GM18498 (cell line): ENCODE results near the gene TNFRSF6B.
"Not testable (repeated sequence)": the region's sequence is repeated elsewhere in the genome, so short reads cannot be mapped to it uniquely, and the experiment has no call there.

Experiments
- ATAC-seq: cut with Tn5 transposase; IDR thresholded peaks from one replicate; pipeline ENCODE4 v1.9.1; 2021; ENCODE audit warnings: mild to moderate bottlenecking, moderate library complexity; ENCODE audit not compliant: unreplicated experiment

The TNFRSF6B gene

DNA sequence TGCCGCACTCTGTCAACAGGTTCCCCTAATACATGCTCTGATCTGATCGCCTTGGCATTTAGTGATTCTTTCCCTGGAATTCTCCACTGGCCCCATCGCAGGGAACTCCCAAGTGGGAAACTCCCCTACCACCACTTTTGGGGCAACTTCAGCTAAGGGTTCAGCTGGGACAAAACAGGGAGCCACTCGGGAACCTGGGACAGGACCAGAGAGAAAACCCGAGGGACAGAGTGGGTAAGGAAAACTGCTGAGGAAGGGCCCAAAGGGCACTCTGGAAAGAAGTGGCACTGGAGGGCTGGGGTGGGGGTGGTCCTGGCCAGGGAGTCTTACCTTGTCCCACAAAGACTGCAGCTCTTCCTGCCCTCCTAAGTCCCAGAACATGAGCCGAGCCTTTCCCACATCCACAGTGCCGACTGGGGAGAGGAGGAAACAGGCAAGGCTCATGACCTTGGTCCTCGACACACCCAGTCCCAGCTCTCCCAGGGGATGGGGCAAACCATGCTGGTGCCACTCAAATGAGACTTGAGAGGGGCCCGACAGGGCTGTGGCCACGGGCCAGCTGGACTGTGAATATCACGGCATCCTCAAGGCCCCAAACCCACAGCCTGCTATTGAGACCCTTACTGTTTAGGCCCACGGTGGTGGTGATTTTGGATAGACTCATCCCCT, 9.7 kb downstream of the TNFRSF6B start:
- ATAC-seq, result no peak

DNA sequence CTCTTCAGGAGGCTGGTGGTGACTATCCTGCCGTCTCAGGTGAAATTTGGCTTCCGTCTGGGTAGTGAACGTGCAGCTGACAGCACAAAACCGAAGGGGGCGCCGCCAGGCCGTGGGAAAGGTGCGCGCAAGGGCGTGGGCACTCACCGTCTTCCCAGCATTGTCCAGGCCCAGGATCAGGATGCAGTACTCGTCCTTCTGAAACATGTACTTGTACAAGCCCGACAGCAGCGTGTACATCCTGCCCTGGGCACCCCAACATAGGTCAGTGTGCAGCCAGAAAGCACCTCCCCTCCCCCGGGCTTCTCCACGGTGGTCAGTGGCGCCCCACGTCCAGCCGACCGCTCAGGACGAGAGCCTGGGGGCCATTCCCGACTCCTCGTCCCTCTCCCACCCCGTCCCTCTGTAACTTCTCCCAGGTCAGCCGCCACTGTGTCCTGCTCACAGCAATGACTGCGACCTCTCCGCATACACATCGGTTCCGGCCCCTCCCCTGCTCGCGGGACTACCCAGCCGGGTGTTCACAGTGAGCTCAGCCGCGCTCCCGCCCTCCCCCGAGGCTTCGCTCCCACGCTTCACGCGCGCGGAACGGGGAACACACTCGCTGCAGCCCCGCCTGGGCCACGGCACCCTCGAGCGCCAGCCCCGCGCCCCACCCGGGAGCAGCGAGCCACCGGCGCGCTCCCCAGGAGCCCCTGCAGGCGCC, 10.6 kb downstream of the TNFRSF6B start:
- peak; percentile 36 for ATAC-seq

DNA sequence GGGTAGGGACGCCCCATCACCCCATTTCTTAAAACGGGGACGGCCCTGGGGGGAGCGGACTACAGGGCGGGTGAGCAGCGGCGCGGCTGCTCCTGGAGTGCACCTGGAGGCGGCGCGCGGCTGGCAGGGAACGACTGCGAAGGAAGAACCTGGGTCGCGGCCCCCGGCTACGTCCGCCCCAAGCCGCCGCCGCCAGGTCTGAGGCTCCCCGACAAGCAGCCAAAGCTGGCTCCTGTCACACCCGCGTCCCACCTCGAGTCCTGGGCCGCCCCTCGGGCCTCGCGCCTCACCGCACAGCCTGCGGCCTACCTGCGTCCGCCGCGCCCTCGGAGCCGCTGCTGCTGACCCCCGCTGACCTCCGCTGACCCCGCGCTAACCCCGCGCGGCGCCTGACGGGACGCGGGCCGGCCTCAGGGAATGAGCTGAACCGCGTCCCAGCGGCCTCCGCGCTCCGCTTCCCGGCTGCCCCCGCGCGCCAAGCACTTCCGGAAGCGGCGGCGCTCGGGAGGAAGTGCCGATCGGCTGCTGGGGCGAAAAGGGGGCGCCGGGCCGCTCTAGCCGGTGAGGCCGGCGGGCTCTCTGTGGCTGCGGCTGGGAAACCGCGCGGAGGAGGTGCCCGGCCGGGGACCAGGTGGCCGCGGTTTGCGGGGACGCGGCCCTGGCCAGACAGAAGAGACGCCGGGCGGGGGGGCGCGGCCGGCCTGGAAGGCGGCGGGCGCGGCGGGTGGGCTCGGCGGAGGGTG, 11.3 kb downstream of the TNFRSF6B start, which contains the start of the genes ARFRP1 and ZGPAT:
Gene ARFRP1, minus strand, starts transcription at position 419 of the 743 bp plus-strand sequence. CDS start 885 bp downstream, outside the sequence.
Gene ZGPAT, plus strand, starts transcription at position 482 of the 743 bp plus-strand sequence. CDS start 542 bp downstream, outside the sequence.
- peak; percentile 74 for ATAC-seq

DNA sequence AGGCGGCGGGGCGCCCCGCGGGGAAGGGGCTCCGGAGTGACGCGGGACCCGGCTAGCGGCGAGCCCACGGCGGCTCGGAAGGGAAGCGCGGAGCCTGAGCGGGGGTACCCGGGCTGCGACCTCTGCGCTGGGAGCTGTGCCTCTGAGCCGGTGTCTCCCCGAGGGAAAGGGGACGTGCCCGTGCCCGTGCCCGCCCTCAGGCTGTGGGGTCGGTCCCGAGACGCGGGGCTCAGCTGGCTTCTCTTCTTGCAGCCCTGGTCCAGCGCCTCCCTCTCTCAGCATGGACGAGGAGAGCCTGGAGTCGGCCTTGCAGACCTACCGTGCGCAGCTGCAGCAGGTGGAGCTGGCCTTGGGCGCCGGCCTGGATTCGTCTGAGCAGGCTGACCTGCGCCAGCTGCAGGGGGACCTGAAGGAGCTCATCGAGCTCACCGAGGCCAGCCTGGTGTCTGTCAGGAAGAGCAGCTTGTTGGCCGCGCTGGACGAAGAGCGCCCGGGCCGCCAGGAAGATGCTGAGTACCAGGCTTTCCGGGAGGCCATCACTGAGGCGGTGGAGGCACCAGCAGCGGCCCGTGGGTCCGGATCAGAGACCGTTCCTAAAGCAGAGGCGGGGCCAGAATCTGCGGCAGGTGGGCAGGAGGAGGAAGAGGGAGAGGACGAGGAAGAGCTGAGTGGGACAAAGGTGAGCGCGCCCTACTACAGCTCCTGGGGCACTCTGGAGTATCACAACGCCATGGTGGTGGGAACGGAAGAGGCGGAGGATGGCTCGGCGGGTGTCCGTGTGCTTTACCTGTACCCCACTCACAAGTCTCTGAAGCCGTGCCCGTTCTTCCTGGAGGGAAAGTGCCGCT, 12.1 kb downstream of the TNFRSF6B start:
- peak; percentile 20 for ATAC-seq

DNA sequence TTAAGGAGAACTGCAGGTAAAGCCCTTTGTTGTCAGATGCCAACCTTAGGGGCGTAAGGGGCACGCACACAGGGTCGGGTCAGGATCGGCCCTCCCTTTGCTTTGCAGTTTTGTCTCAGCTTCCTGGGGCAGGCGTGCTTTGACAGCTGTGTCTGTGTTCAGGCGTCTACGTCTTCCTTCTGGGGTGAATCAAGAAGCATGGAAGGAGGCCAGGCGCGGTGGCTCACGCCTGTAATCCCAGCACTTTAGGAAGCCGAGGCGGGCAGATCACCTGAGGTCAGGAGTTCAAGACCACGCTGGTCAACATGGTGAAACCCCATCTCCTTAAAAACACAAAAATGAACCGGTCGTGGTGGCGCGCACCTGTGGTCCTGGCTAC, 12.7 kb downstream of the TNFRSF6B start:
- ATAC-seq, result no peak

DNA sequence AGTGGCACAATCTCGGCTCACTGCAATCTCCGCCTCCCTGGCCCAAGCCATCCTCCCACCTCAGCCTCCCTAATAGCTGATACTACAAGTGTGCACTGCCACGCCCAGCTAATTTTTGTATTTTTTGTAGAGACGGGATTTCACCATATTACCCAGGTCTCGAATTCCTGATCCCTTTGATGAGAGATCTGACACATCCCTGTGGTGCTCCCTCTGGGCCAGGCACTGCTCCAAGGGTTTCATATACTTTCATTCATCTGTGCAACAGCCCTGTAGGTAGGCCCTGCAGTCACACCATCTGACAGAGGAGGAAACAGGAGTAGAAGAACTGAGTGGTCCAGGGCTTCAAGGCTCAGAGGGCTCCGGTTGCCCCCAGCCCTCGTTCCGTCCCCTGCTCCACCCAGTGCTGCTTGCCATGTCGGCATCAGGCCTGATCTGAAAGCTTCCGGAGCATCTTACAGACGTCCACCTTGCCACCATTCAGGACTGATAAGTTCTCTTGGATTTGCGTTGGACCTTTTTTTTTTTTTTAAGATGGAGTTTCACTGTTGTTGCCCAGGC, 14.7 kb downstream of the TNFRSF6B start:
- no peak for ATAC-seq

DNA sequence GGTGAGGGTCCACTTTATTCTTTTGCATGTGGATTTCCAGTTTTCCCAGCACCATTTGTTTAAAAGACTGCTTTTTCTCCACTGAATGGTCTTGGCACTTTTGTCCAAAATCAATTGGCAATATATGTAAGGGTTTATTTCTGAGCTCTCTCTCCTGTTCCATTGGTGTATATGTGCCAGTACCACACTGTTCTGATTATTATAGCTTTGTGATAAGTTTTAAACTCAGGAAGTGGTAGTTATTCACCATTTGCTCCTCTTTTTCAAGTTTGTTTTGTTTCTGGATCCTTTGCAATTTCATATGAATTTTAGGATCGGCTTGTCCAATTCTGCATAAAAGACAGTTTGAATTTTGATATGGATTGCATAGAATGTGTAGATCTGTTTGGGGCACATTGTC, 15.7 kb downstream of the TNFRSF6B start:
- no peak for ATAC-seq

DNA sequence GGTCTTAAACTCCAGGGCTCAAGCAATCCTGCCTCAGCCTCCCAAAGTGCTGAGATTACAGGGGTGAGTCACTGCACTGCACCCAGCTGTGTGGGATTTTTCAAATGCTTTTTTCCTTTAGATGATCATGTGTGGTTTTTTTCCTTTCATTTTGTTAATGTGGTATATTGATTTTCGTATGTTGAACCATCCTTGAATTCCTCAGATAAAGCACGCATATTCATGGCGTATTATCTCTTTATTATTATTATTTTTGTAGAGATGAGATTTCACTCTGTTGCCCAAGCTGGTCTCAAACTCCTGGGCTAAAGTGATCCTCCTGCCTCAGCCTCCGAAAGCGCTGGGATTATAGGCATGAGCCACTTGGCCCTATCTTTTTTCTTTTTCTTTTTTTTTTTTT, 18.4 kb downstream of the TNFRSF6B start:
- no peak for ATAC-seq

DNA sequence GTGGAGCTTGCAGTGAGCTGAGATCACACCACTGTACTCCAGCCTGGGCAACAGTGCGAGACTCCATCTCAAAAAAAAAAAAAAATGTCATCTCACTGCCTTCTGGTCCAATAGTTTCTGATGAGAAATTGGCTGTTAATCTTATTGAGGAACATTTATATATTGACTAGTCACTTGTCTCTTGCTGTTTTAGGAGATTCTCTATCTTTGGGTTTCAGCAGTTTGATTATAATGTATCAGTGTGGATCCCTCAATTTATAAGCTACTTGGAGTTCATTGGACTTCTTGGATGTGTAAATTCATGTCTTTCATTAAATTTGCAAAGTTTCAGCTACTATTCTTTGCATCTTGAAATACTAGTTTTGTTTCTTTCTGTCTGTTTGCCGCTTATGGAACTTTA, 22.5 kb downstream of the TNFRSF6B start:
- ATAC-seq, result no peak

DNA sequence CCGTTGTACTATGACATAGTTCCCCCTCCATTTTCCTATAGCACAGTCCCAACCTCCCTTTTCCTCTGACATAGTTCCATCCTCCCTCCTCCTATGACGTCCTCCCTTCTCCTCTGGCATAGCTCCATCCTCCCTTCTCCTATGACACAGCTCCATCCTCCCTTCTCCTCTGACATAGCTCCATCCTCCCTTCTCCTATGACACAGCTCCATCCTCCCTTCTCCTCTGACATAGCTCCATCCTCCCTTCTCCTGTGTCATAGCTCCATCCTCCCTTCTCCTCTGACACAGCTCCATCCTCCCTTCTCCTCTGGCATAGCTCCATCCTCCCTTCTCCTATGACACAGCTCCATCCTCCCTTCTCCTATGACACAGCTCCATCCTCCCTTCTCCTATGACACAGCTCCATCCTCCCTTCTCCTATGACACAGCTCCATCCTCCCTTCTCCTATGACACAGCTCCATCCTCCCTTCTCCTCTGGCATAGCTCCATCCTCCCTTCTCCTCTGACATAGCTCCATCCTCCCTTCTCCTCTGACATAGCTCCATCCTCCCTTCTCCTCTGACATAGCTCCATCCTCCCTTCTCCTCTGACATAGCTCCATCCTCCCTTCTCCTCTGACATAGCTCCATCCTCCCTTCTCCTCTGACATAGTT, 26.6 kb downstream of the TNFRSF6B start:
- ATAC-seq, result not testable (repeated sequence)

DNA sequence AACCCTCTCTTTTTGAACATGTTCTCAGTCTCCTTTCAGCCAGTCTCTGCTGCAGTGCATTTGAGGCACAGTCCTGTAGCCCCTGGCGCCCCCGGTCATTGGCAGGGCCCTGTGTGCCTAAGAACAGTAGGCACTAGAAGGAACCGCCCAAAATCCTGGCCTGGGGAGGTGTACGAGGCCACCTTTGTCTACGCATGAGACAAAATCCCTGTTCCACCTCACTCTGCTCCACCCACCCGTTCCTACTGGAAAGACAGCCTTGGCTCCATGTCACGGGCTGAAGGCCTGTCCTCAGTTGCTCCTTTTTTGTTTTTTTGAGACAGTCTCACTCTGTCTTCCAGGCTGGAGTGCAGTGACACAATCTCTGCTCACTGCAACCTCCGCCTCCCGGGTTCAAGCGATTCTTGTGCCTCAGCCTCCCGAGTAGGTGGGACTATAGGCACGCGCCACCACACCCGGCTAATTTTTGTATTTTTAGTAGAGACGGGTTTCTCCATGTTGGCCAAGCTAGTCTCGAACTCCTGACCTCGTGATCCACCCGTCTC, 33.8 kb downstream of the TNFRSF6B start:
- not testable (repeated sequence) for ATAC-seq

DNA sequence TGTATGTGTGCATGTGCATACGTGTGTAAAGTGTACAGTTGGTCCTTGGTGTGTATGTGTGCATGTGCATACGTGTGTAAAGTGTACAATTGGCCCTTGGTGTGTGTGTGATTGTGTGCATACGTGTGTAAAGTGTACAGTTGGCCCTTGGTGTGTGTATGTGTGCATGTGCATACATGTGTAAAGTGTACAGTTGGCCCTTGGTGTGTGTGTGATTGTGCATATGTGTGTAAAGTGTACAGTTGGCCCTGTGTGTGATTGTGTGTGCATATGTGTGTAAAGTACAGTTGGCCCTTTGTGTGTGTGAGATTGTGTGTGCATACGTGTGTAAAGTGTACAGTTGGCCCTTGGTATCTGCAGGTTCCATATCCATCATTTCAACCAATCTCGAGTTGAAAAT, 35.0 kb downstream of the TNFRSF6B start:
- ATAC-seq, result no peak

DNA sequence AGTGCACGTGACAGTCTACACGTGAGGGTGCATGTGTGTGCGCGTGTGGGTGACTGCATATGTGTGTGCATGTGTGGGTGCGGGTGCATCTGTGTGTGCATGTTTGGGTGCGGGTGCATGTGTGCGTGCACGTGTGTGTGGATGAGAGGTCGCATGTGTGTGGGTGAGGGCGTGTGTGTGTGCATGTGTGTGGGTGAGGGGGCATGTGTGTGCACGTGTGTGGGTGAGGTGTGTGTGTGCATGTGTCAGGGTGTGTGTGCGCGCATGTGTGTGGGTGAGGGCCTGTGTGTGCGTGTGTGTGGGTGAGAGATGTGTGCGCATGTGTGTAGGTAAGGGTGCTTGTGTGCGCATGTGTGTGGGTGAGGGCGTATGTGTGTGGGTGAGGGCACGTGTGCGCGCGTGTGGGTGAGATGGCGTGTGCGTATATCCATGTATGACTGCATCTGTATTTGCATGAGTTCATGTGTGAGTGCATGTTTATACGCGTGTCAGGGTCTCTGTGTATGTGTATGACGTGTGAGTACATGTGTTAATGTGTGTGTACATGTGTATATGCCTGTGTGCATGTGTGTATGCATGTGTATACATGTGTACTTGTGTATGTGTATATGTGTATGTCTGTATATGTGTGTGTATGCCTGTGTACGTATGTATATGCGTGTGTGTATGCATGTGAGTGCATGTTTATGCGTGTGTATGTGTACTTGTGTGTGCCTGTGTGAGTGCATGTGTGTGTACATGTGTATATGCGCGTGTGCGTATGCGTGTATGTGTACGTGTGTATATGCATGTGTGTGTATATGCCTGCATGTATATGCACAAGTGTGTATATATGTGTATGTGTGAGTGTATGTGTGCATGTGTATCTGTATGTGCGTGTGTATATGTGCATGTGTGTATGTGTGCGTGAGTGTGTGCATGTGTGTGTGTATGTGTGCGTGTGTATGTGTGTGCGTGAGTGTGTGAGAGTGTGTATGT, 36.0 kb downstream of the TNFRSF6B start:
- no peak for ATAC-seq

DNA sequence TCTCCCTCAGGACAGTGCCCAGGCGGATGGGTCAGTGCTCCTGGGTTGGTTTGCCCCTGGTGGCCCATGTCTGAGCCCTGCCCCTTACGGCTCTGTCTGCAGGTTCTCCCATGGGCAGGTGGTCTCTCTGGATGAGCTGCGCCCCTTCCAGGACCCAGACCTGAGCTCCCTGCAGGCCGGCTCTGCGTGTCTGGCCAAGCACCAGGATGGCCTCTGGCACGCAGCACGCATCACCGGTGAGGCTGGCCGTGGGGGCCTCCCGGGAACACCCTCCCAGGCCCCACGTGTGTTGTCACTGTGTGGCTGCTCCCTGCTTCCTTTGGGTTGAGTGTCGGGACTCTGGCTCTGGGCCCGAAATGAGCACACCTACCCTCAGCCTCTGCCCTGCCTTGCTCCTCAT, 36.7 kb downstream of the TNFRSF6B start:
- ATAC-seq, result no peak

DNA sequence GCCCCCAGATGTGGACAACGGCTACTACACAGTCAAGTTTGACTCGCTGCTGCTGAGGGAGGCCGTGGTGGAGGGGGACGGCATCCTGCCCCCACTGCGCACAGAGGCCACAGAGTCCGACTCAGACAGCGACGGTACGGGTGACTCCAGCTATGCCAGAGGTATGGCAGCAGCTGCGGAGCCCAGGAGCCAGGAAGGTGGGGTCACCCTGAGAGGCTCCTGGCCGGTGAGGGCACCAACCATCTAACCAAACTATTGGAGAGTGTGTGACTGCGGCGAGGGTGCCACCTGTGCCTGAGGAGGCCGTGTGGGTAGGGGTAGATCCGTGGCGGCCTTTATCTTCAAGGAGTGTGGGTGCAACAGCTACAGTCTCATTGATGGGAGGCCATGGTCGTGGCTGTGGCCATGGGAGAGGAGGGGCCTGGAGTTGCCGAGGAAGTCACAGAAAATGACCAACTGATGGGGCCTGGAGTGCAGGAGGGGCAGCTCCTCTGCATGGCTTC, 37.2 kb downstream of the TNFRSF6B start:
- no peak for ATAC-seq

DNA sequence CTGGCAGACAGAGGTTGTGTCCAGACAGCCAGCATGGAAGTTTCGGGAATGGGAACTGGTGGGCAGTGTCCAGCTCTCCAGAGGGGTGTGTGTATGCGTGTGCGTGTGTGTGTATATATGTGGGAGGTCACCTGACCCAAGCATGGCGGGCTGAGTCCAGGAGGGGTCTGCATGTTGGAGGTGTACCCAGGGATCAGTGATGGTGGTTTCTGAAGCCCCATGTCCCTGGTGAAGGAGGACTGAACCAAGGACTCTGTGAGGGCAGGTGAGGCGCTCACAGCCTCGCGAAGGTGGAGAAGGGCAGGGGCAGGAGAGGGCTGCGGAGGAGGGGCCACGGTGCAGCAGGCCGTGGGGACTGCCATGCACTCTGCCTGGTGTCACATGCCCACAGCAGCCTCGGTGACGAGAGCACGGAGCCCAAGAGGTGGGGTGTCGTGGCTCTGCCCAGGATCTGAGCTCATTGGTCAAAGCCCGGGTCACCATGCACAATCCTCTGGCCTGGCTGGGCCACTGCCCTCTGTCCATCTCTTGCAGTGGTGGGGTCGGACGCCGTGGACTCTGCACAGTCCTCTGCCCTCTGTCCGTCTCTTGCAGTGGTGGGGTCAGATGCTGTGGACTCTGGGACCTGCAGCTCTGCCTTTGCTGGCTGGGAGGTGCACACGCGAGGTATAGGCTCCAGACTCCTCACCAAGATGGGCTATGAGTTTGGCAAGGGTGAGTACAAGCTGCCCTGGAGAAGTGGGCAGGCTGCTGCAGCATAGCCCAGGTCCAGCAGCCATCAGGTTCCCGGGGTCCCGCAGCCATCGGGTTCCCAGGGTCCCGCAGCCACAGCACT, 37.9 kb downstream of the TNFRSF6B start:
- ATAC-seq, result no peak
